PC-3 (cell line): ENCODE measurements around the gene PIGU. TPM values are rescaled to one million over a fixed set of nuclear protein-coding genes. Genes with fewer than 3 reads are reported as not detected.

Source experiments
- ATAC-seq: fragments of 200-7000 bp; cut with Tn5 transposase; 2 replicates; pipeline ENCODE4 v1.9.1; 2020; ENCODE audit warnings: mild to moderate bottlenecking, moderate library complexity
- BruUV-seq: library from RNA; stranded (reverse); fragments of 400-500 nt; replicated peaks from 2 replicates; lab custom pipeline; 2021; lab: Mats Ljungman, UMichigan
- CTCF ChIA-PET: fragments of 300-600 bp; sonication (Branson Sonifier 250); formaldehyde crosslinking; loops from one replicate; lab custom pipeline; 2022; ENCODE audit warnings: antibody characterized with exemption; lab: Charles Lee
- POLR2A ChIA-PET: fragments of 300-600 bp; sonication (Branson Sonifier 250); formaldehyde crosslinking; loops from one replicate; lab custom pipeline; 2022; ENCODE audit warnings: antibody characterized with exemption; ENCODE audit not compliant: unreplicated experiment; lab: Charles Lee
- DNase-seq: peaks from one replicate; pipeline ENCODE4 v3.0.0-alpha.2; 2015
- H2AFZ ChIP-seq: fragments of 300-600 bp; sonication (generic); 2 replicates; pipeline ENCODE4 v1.6.0; 2016; ENCODE audit warnings: antibody characterized with exemption, low read length
- H3F3A ChIP-seq: fragments of 300-600 bp; sonication (generic); one replicate; pipeline ENCODE4 v1.6.0; 2017; ENCODE audit warnings: antibody characterized with exemption, low read length, control low read depth, mild to moderate bottlenecking; ENCODE audit not compliant: unreplicated experiment
- H3K27ac ChIP-seq: fragments of 300-600 bp; sonication (generic); 2 replicates; pipeline ENCODE4 v1.5.1; 2016; ENCODE audit warnings: mild to moderate bottlenecking, low read length
- H3K27me3 ChIP-seq: fragments of 300-600 bp; sonication (generic); 2 replicates; pipeline ENCODE4 v1.6.1; 2016; ENCODE audit warnings: low read length, mixed read lengths
- H3K36me3 ChIP-seq: fragments of 300-600 bp; sonication (generic); 2 replicates; pipeline ENCODE4 v1.6.1; 2016; ENCODE audit warnings: low read depth, mixed run types, low read length, mixed read lengths
- H3K4me1 ChIP-seq: fragments of 300-600 bp; sonication (generic); 2 replicates; pipeline ENCODE4 v1.5.1; 2016; ENCODE audit warnings: low read length; ENCODE audit not compliant: insufficient read depth
- H3K4me2 ChIP-seq: fragments of 300-600 bp; sonication (generic); 2 replicates; pipeline ENCODE4 v1.6.0; 2016; ENCODE audit warnings: low read length
- H3K4me3 ChIP-seq: fragments of 300-600 bp; sonication (generic); 2 replicates; pipeline ENCODE4 v1.5.1; 2016; ENCODE audit warnings: mild to moderate bottlenecking, low read length, mixed read lengths
- H3K79me2 ChIP-seq: fragments of 300-600 bp; sonication (generic); 2 replicates; pipeline ENCODE4 v1.6.1; 2017; ENCODE audit warnings: low read length, mixed read lengths
- H3K9ac ChIP-seq: fragments of 300-600 bp; sonication (generic); 2 replicates; pipeline ENCODE4 v1.6.0; 2016; ENCODE audit warnings: mild to moderate bottlenecking, low read length
- H3K9me2 ChIP-seq: fragments of 300-600 bp; sonication (generic); replicated peaks from 2 replicates; pipeline ENCODE4 v1.6.1; 2016; ENCODE audit warnings: mixed run types, low read length, mixed read lengths
- H3K9me3 ChIP-seq: fragments of 300-600 bp; sonication (generic); 2 replicates; pipeline ENCODE4 v1.6.1; 2016; ENCODE audit warnings: low read length, mixed read lengths
- H4K20me1 ChIP-seq: fragments of 300-600 bp; sonication (generic); 2 replicates; pipeline ENCODE4 v1.6.1; 2016; ENCODE audit warnings: low read length, mixed read lengths
- EZH2 ChIP-seq: fragments of 300-600 bp; sonication (generic); IDR thresholded peaks from one replicate; pipeline ENCODE4 v1.6.1; 2017; ENCODE audit warnings: antibody characterized with exemption, mild to moderate bottlenecking, low read length; ENCODE audit not compliant: unreplicated experiment
- EZH2phosphoT487 ChIP-seq: fragments of 300-600 bp; sonication (generic); IDR thresholded peaks from 2 replicates; pipeline ENCODE4 v1.6.1; 2018; ENCODE audit warnings: mild to moderate bottlenecking, antibody characterized with exemption, low read length, borderline replicate concordance
- intact Hi-C: fragments of 100-400 bp; cut with micrococcal nuclease; formaldehyde crosslinking; loops from 2 replicates; pipeline ENCODE4 v1.9.0; 2023
- total RNA-seq: library from RNA; depleted of rRNA; stranded (reverse); fragments of >200 nt; gene quantifications from 2 replicates; pipeline ENCODE4 v1.2.3, GENCODE V29; 2014
- TF ChIP-seq, protein P1 (sequence below): fragments of 300-600 bp; sonication (generic); conservative IDR thresholded peaks from 2 replicates; pipeline ENCODE4 v1.5.1; 2017; ENCODE audit warnings: antibody characterized with exemption, low read depth, mild to moderate bottlenecking, low read length

The PIGU gene
- total RNA-seq, 1 experiment from 2014 or later: 24.5 TPM

- TF ChIP-seq, protein P1, sequence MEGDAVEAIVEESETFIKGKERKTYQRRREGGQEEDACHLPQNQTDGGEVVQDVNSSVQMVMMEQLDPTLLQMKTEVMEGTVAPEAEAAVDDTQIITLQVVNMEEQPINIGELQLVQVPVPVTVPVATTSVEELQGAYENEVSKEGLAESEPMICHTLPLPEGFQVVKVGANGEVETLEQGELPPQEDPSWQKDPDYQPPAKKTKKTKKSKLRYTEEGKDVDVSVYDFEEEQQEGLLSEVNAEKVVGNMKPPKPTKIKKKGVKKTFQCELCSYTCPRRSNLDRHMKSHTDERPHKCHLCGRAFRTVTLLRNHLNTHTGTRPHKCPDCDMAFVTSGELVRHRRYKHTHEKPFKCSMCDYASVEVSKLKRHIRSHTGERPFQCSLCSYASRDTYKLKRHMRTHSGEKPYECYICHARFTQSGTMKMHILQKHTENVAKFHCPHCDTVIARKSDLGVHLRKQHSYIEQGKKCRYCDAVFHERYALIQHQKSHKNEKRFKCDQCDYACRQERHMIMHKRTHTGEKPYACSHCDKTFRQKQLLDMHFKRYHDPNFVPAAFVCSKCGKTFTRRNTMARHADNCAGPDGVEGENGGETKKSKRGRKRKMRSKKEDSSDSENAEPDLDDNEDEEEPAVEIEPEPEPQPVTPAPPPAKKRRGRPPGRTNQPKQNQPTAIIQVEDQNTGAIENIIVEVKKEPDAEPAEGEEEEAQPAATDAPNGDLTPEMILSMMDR: no peak
- no peak for TF ChIP-seq EZH2
- TF ChIP-seq EZH2phosphoT487: no peak
- Histone ChIP-seq H3K36me3 (peaks cover 32% of the 10 kb centered on the region), H3K4me1 (peaks cover 44% of the 10 kb centered on the region)
Observed at GRCh38 chr20:34526466-34526865, 150.4 kb downstream of the PIGU start.

GRCh38 chr20:34525709-34526416 lies 151.0 kb downstream of the PIGU start:
- intact Hi-C loops: loop anchor here (1.0 kb wide), 1 partner anchor 10 kb away; the partner anchor contains the start of gene DYNLRB1
- H3F3A ChIP-seq: peaks cover 5% of the 10 kb centered on the region
- TF ChIP-seq EZH2phosphoT487 (no peak), EZH2 (no peak)
- TF ChIP-seq, protein P1: no peak
- ChIA-PET POLR2A (interaction anchor here (1.8 kb wide), 1 partner anchor 10 kb away, joined by 26 read pairs; the partner anchor contains the start of gene DYNLRB1), CTCF (interaction anchor here (0.8 to 1.4 kb wide), 2 partner anchors 12 to 213 kb away, joined by 3 read pairs; no protein-coding TSS in a partner anchor)
- ATAC-seq (peak; percentile 90), DNase-seq (peak; percentile 100)
- peak overlapping the region; percentile 64 for H3K9ac ChIP-seq
- H3K4me2 ChIP-seq: peak overlapping the region; percentile 66
- no peaks in the 10 kb centered on the region for H3K27me3 ChIP-seq
- peaks cover 30% of the 10 kb centered on the region for H3K36me3 ChIP-seq
- H3K9me3 ChIP-seq: no peaks in the 10 kb centered on the region
- H2AFZ ChIP-seq: no peak overlapping the region
- peak overlapping the region; percentile 84 for H3K27ac ChIP-seq
- H3K4me1 ChIP-seq: peaks cover 44% of the 10 kb centered on the region
- H4K20me1 ChIP-seq: peaks cover 7% of the 10 kb centered on the region
- BruUV-seq: no TSS peak
- no peaks in the 10 kb centered on the region for H3K9me2 ChIP-seq
- H3K4me3 ChIP-seq: peak overlapping the region; percentile 17; the same call in 1 of the 2 replicates
- peaks cover 54% of the 10 kb centered on the region for H3K79me2 ChIP-seq

More at GRCh38 chr20:34526466-34526865, 150.4 kb downstream of the PIGU start:
- TSS peak; percentile 36 for BruUV-seq
- peaks cover 7% of the 10 kb centered on the region for H4K20me1 ChIP-seq
- peaks cover 48% of the 10 kb centered on the region for H3K79me2 ChIP-seq
- H3F3A ChIP-seq: peaks cover 5% of the 10 kb centered on the region
- ATAC-seq (no peak), DNase-seq (no peak)
- ChIA-PET POLR2A (interaction anchor here (1.8 kb wide), 1 partner anchor 10 kb away, joined by 26 read pairs; the partner anchor contains the start of gene DYNLRB1), CTCF (interaction anchor here (1.4 kb wide), 1 partner anchor 214 kb away, joined by 3 read pairs; no protein-coding TSS in a partner anchor)
- H3K9me3 ChIP-seq: no peaks in the 10 kb centered on the region
- peak overlapping the region; percentile 84 for H3K27ac ChIP-seq
- peak overlapping the region; percentile 17; the same call in 1 of the 2 replicates for H3K4me3 ChIP-seq
- no peaks in the 10 kb centered on the region for H3K9me2 ChIP-seq
- H3K4me2 ChIP-seq: peak overlapping the region; percentile 66
- no peak overlapping the region for H2AFZ ChIP-seq
- no peaks in the 10 kb centered on the region for H3K27me3 ChIP-seq
- intact Hi-C loops: loop anchor here (1.0 kb wide), 1 partner anchor 10 kb away; the partner anchor contains the start of gene DYNLRB1
- H3K9ac ChIP-seq: peak overlapping the region; percentile 64
